Hematopoietic multipotent progenitor cell treated with erythropoietin and hydrocortisone succinate and interleukin-3 and kit ligand, for 8 days (in vitro differentiated cells): ENCODE results near the gene P4HA1.
A peak's percentile ranks its signal among the peaks of the same experiment; 100 is the strongest.
"Not testable (repeated sequence)": the region's sequence is repeated elsewhere in the genome, so short reads cannot be mapped to it uniquely, and the experiment has no call there.

Experiments
- DNase-seq: peaks from one replicate; pipeline ENCODE4 v3.0.0-alpha.2; 2015

The P4HA1 gene

DNA sequence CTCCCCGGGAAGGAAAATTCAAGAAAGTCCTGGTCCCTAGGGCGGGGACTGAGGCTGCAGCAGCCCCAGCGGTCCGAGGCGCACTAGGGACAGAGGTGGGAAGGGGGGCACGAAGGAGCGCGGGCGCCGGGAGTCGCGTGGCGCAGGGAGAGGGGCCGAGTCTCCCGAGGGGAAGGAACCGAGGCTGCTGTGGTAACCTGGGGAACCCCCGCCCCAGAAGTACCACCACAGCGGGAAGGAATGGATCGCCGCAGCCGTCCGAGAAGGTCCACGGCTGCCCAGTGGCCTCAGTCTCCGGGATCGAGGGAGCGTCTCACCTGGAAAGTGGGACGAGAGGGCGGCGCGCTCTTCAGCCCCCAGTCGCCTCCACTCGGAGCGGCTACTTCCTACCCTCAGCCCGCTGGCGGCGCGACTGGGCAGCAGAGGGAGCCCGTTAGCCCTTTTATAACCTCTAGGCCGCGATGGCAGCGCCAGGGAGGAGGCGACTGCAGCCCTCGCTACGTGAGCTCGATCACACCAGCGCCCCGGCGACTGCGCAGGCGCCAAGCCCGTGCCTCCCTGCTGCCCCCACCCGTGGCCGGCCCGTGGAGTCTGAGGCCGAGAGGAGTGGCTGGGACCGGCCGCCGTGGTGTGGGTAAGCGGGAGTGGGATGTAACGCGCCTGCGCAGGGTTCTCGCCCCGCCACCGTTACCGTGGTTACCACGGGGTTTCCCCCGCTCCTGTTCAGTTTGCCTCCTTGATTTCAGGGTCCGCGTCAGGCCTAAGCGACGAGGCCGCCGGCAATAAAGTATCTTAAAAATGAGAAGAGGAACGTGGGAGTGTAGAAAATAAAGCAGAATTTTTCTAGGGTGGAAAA is at the start of gene P4HA1:
Gene P4HA1 (minus strand): TSS at position 418 of the 856 bp plus-strand sequence. CDS start 21,983 bp downstream, outside the sequence.
- DNase-seq: peak; percentile 96

GRCh38 chr10:73141603-73142002 is 44.9 kb upstream of the P4HA1 start:
- no peak for DNase-seq

DNA sequence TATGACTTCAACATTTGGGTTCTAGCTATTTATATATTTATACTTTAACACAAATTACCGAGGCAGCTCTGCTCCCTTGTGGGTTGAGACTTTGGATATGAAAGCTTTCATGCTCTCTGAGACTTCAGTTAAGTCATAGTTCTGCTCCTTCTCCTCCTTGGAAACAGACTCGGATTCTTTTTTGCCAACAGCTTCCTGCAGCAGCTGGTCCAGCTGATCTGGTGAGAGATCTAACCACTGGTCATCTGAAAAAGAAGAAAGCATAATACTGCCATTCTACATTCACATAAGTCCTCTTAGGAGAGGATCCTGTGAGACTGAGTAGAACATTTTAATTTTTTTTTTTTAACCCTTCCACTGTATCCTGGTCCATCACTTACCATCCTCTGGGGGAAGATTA is 42.6 kb upstream of the P4HA1 start:
- no peak for DNase-seq

GRCh38 chr10:73136627-73137026 is 40.0 kb upstream of the P4HA1 start:
- no peak for DNase-seq

DNA sequence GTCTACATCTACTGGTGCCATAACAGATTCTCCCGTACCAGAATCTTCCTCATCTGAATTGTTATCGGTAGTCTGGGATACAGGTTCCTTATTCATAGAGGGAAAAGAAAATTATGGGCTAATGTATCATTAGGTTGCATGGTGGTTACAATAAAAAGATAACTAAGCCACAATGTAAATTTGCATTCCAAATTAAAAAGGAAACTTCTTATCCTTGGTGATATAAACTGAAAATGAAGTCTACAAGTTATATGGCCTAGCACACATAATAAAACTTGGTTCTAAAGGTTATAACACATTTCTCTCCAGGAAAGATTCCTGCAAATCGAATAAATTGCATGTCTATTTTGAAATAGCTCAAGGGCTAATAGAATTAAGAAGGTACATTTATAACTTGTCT is 38.1 kb upstream of the P4HA1 start:
- no peak for DNase-seq

- no peak for DNase-seq
Measured at GRCh38 chr10:73131913-73132686, 35.4 kb upstream of the P4HA1 start.

GRCh38 chr10:73131301-73131700 is 34.6 kb upstream of the P4HA1 start:
- DNase-seq: no peak

DNA sequence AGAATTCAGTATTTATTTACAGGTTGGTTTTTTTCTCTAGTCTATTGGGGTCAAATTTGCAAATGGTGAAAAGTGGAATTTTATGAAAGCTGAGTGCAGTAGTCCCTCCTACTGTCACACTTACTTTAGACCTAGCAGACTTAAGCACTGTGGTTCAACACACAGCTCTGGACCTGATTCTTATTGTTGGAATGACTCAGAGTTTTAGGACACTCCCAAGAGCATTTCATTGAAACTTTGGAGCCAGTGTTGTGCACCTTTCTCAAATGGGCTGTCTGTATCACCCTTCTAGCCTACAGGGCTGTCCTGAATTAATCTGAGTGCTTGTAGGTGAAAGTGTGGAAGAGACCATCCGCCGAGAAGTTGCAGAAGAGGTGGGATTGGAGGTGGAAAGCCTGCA is 29.7 kb upstream of the P4HA1 start:
- DNase-seq: no peak

DNA sequence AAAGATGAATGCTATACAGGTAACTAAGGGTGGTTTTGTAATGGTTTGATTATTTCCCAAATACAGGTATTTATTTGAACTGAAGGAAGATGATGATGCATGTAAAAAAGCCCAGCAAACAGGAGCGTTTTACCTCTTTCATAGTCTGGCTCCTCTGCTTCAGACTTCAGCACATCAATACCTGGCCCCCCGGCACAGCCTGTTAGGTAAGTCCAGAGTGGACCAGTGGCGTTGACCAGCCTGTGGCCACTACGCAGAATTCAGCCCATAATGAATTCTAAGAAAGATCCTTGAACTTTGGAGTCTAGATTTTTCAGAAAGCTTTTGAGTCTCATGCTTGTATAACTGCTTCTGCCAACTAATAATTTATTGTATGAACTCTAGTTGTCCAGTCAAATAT is 23.3 kb upstream of the P4HA1 start:
- no peak for DNase-seq

GRCh38 chr10:73119457-73119856 is 22.8 kb upstream of the P4HA1 start:
- DNase-seq: no peak

GRCh38 chr10:73117976-73118743 is 21.5 kb upstream of the P4HA1 start:
- no peak for DNase-seq

- DNase-seq: no peak
Measured at GRCh38 chr10:73116017-73116416, 19.4 kb upstream of the P4HA1 start.

DNA sequence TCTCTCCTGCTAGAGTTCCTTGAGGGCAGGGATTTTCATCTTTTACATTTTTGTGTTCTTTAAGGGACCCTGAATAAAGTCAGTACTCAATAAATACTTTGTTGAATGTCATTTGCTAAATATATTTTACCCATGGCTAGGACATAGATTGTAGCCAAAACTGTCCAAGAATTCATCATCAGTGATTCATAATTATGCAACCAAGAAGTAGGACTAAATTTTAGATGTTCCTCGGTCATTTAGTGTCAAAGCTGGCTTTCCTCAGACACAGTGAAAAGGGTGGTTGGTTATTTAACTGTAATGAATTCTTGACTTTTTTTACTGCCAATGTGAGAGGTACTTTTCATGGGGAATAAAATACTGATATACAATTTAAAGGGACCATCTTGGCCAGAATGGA is 16.9 kb upstream of the P4HA1 start:
- DNase-seq: no peak

GRCh38 chr10:73112032-73112431 is 15.4 kb upstream of the P4HA1 start:
- not testable (repeated sequence) for DNase-seq

- DNase-seq: peak; percentile 88
Measured at GRCh38 chr10:73110345-73110849, 13.7 kb upstream of the P4HA1 start, which contains the start of gene NUDT13. NUDT13 (plus strand) TSS chr10:73110455; CDS start chr10:73114366, 3,911 bp downstream.

- DNase-seq: not testable (repeated sequence)
Measured at GRCh38 chr10:73109248-73109652, 12.6 kb upstream of the P4HA1 start.

GRCh38 chr10:73106301-73106700 is 9.6 kb upstream of the P4HA1 start:
- no peak for DNase-seq

DNA sequence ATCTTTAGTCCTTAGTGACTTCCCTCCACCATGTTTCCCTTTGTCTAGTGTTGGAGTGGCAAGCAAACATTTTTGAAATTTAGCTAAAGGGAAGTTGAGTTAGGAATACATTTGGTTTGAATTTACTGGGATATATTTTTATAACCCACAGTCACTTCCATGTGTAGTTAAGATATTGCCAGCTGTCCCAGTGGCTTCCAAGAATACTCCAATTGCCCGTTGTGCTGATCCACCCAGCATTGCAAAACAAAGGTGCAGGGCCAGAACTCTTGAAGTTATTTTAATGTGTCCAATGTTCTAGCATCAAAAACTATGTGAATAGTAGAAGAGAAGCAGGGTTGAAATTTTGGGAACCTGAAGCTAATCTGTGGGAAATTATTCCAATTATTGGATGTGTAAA is 2.5 kb upstream of the P4HA1 start:
- no peak for DNase-seq

GRCh38 chr10:73097305-73097670 is 622 bp upstream of the P4HA1 start:
- DNase-seq: no peak

GRCh38 chr10:73096041-73096448 is 621 bp downstream of the P4HA1 start:
- DNase-seq: peak; percentile 73

DNA sequence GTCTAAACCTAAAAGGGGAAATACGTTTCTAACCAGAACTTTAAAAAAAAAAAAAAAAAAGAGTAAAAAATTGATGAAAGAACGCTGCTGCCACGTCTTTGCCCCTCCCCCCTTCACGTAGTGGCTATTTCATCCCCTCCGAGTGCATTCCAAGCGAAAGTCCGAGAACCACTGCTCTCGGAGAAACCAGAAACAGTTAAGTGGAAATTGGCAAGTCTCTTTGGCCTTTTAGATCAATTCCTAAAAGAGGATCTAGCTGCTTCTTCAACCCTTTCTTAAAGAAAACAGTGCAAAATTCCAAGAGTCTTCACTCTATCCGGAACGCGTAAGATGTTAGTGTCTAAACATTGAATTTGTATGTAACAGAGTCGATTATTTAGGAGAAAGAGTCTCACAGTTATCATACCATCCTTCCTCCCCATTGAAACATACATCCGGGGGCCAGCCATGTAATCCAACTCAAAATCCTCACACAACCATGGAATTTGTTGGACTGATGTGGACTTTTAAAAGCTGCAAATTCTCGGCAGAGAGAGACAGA is 1.1 kb downstream of the P4HA1 start:
- DNase-seq: peak; percentile 55

DNA sequence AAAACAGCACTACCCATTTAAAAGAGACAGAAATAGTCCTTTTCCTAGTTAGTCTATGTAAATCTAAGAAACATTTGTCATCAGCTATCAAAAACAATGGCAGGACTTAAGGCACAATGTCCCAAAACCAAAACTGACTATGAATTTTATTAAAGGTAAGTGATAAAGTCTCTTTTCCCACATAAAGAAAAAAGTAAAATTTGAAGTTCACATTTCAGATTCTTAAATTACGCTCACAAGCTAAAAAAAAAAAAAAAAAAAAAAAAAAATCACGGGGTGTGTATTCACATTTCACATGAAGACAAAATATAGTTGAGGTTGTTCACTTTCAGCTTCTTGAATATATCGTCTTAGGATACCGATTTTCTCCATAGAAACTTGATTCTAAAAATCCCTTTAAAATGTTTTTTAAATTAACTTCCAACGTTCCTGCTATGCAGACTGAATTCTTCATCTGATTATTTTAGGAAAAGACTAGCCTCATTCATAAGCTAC is 1.6 kb downstream of the P4HA1 start:
- no peak for DNase-seq
